HT1080 (cell line): ENCODE results near the gene RAB35. TPM values are rescaled to one million over a fixed set of nuclear protein-coding genes. Genes with fewer than 3 reads are reported as not detected.

Source experiments
- DNase-seq: peaks from one replicate; pipeline ENCODE4 v3.0.0-alpha.2; 2015; ENCODE audit warnings: low read depth
- total RNA-seq: library from RNA; depleted of rRNA; stranded (reverse); fragments of >200 nt; shearing (Covaris generic); gene quantifications from 2 replicates; pipeline ENCODE4 v1.2.3, GENCODE V29; 2014

The RAB35 gene
- total RNA-seq, 1 experiment from 2014 or later, result 79.2 TPM

DNA sequence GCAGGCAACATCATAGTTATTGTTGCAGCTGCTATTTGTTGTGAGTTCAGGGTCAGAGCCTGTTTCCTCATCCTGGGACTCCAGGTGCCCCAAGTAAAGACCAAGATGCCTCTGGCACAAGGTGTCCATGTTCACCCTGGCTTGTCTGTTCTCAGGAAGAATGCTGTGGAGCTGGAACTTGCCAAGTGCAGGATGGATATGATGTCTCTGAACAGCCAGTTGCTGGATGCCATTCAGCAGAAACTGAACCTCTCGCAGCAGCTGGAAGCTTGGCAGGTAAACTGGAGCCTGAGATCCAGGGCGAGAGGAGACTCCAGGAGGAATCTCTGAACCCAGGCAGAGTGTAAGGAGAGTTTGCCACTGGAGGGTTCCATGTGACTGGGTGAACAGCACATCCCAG is 26.8 kb downstream of the RAB35 start:
- no peak for DNase-seq

DNA sequence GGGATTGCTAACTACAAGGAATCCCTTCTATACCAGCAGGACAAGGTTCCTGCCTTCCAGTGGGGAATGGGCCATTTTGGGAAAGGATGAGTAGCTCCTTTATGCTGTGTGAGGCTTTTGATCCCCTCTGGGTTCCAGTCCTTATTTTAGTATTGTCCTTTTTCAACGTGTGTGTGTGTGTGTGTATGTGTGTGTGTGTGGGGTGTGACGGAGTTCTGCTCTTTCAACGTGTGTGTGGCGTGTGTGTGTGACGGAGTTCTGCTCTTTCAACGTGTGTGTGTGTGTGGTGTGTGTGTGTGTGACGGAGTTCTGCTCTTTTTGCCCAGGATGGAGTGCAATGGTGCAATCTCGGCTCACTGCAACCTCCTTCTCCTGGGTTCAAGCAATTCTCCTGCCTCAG is 27.4 kb downstream of the RAB35 start:
- DNase-seq, result no peak

DNA sequence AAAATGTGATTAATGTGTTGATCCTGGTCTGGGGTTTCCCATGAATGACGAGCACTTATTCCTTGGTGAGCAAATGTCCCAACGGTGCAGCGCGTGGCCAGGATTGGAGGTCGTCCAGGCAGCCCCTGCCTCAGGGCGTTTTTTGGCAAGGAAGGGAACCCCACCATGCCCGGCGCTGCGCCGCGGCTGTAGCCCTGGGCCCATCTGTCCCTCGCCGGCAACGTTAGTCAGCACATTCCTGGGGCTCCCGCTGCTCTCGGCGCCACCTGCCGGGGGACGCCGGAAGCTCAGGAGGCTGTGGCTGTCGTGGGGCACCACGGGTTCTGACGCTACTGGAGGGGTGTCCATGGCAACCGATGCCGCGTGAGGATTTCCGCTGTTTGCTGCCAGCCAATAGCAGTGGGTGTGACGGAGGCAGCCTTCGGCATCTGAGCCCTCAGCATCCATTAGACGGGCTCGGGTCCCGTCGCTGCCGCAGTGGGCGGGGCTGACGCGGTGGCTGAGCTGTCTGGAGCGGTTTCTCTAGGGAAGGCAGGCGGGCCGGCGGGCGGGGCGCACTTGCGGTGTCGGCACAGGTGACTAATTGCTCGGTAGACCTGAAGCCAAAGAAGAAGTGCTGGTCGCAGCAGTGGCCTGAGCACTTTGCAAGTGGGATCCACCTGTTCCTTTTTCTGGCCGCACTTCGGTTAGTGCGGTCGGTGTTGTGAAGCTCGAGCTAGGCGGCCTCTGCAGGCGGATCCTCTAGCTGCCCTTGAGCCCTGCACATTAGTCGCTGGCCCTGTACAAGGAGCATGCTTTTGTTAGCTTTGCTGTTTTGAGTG is 29.5 kb downstream of the RAB35 start:
- DNase-seq, result peak; percentile 99

DNA sequence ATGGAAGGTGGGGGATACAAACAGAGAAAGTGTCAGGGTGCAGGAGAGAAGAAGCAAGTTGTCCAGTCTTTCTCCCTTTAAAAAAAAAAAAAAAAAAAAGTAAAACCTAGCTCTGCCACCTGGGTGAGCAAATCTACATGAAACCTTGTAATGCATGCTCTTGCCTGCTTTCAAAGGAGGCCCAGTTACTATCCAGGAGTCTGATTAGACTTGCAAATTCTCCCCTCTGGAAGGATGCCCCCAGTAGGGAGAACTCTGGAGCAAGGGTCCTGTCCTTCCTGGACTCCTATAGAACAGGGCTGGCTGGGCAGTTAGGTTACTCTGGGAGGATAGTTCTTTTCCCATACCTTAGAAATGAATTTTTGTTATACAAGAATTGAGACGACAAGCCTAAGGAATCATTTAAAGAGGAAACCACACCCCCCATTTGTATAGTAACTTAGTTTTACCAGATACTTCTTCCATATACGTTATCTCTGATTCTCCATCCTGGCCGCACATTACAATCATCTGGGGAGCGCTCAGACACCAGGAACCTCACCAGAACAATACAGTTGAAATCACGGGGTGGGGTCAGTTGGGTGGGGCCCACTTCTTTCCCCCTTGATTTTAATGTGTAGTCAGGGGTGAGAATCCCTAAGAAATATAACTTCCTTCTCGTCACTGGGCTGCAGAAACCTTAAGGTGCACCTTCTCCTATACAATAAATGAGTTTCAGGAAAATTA is 30.5 kb downstream of the RAB35 start:
- DNase-seq, result no peak

DNA sequence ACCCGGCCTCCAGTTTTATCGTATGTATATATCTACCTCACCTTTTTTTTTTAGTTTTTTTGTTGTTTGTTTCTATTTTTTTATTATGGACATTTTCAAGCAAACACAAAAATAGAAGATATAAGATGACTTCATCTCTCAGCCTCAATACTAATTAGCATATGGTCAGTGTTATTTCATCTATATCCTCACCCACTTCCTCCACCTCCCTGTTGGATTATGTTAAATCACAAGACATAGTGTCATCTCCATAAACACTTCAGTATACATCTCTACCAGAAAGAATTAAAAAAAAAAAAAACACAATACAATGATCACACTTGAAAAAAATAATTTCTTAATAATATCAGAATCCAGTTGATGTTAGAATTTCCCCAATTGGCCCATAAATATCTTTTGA is 34.9 kb downstream of the RAB35 start:
- no peak for DNase-seq

DNA sequence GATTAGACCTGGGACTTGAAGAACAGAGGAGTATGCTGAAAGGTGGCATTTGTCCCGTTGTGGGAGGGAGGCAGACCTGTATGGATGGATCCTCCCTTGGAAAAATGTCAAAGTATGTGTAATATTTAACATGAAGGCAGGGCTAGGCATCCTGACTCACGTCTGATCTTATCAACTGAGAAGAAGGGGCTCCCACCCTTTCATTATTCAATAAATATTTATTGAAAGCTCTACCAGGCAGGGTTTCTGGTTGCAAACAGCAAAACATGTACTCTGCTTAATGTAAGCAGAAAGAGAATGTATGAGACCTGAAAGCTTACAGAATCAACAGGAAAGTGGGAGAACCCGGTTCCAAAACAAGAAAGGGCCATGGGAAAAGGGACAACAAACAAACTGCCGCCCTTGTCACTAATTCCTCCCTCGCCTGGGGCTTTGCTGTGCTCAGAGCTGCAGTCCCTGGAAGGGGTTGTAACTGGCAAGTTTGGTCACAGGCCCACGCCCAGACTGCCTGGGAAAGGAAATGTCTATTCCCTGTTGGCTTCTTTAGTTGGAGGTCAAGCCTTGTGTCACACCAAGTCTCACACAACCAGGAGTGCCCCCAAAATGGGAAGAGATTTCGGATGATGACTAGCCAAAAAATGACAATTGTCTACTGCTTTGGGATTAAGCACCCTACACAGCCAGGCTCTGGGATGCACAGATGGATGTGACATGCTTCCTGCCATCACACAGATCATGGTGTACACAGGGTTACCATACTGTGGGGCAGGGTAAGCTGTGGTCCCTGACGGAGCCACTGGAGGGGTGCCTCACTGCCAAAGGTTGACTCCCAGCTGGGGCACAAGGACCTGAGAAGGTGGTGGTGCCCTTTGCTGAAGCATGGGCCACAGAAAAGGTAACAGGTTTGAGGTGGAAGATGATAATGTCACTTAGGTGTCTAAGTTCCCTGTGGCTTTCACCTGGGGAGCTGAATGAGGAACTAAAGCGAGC is 36.8 kb downstream of the RAB35 start:
- DNase-seq, result no peak

DNA sequence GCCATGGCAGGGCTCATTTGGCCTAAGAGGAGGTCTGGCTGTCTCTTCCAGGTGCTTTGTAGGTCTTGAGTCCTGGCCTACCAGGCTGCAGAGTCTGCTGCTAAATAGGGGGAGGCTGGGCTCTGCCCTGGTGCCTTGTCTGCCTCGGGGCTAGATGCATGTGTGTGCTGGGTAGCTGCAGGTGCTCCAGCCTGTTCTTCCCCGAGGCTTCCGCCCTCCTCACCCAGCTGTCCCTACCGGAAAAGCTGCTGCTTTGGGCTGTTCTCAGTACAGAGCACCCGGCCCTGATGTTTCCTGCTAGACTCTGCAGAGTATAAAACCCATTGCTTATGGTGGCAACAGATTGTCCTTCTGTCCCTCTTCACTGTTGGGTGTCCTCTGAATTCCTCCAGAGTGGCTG is 37.7 kb downstream of the RAB35 start:
- DNase-seq, result no peak

DNA sequence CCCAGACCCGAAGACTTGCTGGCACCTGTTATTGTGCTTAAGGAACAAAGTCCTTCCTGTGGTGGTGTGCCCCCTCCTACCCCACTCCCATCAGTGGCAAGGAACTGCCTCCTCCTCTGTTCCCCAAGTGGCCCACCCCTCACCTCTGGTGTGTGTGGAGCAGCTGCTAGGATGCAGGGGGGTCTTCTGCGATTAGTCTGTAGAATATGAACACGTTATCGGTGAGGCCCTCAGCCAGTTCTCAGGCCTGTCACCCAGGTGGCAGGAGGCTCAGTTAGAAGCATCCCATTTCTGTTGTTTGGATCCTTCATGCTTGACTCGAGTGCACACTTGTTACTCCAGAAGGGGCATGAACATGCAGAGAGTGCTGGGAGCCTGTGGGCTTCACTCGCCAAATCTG is 39.3 kb downstream of the RAB35 start:
- no peak for DNase-seq

DNA sequence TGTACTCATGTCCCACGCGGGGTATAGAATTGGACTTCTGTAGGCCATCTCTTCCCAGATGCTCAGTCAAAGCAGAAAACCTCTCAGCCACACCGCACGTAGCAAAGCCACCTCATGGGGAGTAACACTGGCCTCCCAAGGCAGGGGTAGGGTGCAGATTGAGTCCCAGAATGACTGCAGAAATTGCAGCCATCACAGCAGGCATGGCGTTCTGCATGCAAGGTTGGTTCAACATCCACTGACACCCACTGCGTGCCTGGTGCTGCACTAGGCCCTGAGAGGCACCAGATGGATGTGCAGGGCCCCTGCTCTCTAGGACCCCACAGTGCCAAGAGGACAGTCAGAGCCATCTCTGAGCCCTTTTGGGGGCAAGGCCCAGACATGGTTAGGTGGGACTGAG is 39.9 kb downstream of the RAB35 start:
- DNase-seq, result no peak

DNA sequence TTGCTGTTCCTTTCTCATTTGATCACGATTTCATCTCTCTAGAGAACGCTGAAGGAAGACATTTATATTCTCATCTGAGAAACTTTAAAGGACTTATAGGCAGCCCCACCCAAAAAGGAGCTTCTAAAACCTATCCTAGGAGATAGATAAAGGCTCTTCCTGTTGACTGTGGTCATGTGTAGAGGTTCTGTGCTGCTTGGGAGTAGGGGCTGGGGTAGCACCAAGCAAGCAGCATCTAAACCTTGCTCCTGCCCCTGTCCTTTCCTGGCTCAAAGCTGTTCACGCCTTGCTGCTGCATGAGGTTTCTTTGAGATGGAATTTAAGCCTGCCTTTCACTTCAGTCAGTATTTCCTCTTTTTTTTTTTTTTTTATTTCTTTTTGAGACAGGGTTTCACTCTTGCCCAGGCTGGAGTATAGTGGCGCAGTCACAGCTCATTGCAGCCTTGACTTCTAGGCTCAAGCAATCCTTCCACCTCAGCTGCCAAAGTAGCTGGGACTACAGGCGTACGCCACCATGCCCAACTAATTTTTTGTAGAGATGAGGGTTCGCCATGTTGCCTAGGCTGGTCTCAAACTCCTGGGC is 41.4 kb downstream of the RAB35 start:
- DNase-seq, result no peak

DNA sequence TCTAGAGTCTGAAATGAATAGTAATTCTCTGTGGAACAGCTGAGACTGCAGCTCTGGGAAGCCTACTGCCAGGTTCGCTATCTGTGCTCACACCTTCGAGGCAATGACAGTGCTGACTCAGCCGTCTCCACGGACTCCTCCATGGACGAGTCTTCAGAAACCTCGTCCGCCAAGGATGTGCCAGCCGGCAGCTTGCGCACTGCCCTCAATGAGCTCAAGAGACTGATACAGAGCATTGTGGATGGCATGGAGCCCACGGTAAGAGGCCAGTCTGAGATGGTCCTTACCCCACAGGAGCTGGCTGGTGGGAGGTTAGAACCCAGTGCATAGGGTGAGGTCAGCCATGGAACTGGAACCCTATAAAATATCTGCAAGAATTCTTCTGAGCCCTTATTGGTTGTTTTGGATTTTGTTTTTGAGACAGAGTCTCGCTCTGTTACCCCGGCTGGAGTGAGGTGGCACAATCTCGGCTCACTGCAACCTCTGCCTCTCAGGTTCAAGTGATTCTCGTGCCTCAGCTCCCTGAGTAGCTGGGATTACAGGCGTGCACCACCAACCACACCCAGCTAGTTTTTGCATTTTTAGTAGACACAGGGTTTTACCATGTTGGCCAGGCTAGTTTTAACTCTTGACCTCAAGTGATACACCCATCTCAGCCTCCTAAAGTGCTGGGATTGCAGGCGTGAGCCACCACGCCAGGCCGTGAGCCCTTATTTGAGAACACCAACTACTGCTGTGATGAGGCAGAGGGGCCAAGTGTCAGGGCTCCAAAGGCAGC is 43.9 kb downstream of the RAB35 start:
- DNase-seq, result no peak

DNA sequence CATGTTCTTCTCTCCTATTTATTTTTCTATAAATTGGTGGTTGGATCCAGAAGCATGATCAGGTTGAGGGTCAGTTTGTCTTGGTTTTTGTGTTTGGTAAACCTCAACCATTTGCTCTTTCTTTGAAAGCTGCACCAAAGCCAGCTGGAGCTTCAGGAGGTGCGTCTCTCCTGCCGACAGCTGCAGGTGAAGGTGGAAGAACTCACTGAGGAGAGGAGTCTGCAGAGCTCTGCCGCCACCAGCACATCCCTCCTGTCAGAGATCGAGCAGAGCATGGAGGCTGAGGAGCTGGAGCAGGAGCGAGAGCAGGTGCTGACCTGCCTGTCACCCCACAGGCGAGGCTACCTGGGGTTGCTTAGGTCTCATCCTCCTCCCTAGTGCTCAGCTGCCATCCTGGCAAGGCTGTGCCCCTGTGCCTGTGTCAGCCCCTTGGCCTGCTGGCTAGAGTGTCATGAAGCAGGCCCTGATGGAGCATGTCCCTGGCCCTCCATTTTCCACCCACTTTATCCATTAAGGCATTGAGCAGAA is 45.0 kb downstream of the RAB35 start:
- DNase-seq, result no peak

DNA sequence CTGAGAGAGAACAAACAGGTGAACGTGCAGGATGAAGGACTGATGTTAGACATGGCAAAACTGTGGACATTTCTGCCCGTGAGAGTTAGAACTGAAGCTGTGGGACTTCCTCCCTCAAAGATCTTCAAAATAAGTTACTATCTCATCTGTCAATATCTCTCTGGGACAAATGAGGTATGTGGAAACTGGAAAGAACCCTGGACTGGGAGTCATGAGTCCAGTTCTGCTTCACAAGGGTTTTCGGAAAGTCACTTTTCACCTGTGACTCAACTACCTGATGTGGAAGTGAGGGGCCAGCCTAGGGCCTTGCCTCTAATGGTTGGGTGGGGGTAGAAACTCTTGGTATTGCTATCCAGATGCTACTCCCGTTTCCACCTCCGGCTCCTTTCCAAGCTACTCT is 47.3 kb downstream of the RAB35 start:
- DNase-seq, result no peak

DNA sequence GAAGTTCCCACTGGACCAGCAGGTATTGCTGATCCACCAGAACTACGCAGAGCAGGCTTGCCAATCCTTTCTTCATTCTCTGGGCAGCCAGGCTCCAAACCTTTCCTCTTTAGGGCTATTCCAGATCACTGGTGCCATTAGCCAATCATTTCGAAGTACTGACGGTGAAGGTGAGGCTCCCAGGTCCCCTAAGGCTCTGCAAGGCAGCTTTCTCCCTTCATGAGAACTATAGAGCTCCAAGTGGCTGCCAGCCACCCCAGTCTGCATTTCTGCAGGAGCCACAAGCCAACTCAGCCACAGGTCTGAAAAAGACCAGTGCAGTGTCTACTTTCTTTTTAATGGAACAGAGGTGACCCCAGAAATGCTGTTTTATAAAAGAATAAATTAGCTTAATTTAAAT is 48.7 kb downstream of the RAB35 start:
- DNase-seq, result no peak

DNA sequence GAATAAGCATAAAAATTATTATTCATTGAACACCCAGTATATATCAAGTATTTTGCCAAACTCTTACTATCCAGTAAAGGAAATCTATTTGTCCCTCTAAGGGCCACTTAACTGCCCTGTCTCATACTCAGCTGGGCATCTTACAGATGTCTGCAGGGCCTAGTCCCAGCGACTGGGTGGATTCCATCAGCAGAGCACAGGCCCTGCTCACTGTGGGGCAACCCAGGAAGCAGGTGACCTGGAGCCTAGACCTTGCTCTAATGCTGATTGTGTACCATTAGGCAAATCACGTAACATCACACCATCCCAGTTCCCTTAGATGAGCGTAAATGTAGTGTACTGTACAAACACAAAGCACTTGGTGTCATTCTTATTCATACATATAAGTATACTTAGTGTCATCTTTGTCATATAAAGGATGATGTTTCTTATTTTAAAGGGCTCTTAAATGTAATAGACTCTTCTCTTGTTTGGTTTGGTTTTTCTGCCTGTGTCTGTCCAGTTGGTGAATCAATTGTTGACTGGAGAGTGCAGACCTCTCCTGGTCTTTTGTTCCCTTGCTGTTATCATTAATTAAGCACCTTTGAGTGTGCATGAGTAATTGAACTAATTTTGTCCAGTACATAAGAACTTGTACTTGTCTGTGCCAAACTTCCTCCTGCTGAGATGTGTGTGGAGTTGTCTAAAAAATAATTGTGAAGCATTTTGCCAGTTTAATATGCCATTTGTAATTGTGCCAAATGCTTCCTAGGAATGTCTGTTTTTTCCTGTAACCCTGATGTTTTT is 49.3 kb downstream of the RAB35 start:
- DNase-seq, result no peak

DNA sequence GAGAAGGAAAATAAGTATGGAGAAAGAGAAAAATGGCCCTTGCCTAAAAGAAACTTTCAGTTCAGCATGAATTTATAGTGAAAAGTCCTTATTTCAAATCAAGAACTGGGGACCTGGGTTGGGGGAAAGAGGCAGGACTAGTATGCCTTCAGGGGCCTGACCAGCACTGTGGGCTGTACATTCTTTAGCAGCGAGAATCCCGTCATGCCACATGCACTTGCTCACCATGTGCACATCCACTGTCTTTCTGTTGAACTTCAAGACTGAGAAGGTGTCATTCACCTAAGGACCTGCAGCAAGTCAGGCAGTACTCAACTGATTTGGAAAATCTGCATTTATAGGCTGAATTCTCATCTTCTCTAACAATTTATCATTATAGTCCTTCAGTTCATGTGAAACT is 50.2 kb downstream of the RAB35 start:
- DNase-seq, result no peak

DNA sequence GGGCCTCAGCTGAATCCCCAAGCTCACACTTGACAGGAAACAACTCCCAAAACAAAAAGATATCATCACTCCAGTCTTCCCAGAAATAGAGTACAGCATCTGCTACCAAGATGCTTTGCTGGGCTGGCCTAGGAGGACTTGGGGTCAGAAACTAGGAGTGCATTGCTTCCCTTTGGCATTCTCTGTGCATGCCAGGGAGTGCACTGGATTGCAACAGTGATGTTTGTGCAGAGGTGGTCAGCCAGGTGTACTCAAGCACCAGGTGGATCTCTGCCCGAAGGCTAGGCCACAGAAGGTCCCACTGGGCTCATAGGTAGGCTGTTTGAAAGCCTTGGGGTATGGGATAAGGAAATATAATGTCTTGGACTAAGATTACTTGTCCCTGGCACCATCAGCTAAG is 51.1 kb downstream of the RAB35 start:
- DNase-seq, result no peak

DNA sequence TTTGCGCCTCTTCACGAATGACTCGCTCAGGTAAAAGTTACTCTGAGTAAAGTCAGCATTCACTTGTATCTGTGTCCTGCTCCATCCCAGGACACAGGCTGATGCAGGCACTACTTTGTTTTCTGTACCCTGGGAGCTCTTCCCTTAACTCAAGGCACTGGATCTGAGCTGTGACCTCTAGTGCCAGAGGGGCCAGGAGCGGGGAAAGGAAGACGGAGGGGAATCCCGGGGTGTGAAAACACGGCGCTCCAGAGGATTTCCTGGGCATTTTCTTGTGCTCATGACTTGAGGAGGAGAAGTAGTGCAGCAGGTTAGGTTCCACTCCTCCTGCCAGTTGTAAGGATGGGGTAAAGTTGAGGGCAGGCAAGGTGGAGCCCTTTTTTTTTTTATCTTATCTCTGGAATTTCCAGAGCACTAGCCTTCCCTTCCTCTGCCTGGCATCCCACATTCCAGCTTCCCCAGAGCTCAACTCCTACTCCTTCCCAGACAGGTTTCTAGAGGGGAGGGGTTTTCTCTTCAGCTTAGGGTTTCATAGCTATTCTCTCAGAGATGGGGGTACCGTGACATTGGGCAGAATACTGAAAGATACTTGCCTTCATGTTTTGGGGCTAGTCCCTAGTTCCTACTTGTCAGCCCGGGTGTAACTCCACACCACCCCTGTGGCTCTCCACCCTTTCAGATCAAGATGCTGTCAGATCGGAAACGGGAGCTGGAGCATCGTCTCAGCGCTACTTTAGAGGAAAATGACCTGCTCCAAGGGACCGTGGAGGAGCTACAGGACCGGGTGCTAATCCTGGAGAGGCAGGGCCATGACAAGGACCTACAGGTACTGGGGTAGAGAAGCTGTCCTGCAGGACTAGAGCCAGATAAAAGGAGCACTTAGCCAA is 52.3 kb downstream of the RAB35 start:
- DNase-seq, result no peak
